HG03432 (cell line): ENCODE measurements around the gene ADPRHL1.

Source experiments
- ATAC-seq: cut with Tn5 transposase; IDR thresholded peaks from one replicate; pipeline ENCODE4 v1.9.1; 2021; ENCODE audit warnings: mild to moderate bottlenecking, moderate library complexity; ENCODE audit not compliant: unreplicated experiment

ADPRHL1 gene

GRCh38 chr13:113354831-113355610 lies 98.3 kb downstream of the ADPRHL1 start:
- no peak for ATAC-seq

- no peak for ATAC-seq
These were observed 100.0 kb downstream of the ADPRHL1 start for GRCh38 chr13:113353254-113353653.

DNA sequence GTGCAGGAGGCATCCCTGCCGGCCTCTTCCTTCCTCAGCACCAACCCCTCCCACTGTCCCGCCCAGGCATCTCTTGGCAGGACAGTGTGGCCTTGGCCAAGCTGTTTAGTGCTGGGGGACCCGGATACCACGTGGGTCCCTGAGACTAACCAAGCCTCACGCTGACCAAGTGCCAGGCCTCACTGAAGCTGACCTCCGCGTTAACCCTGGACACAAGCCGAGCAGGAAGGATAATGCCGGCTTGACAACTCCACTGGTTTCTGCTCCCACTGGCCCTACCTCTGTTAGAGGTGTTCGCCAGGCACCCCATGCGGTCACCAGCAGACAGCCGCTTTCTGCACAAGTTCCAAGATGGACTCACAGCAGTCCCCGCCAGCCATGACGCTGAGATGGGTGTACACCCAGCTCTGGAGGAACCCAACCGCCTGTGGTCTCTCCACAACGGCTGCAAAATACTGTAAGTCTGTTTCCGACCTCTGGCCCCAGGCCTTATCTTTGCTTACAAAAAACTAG lies 101.7 kb downstream of the ADPRHL1 start:
- ATAC-seq, result no peak

- no peak for ATAC-seq
These were observed 102.4 kb downstream of the ADPRHL1 start for GRCh38 chr13:113350938-113351335.

- ATAC-seq, result no peak
These were observed 103.0 kb downstream of the ADPRHL1 start for GRCh38 chr13:113350065-113350937.
